Measurements from ENCODE around the gene PHOSPHO1. TPM values are rescaled to one million over a fixed set of nuclear protein-coding genes. Genes with fewer than 3 reads are reported as not detected.
A peak's percentile ranks its signal among the peaks of the same experiment; 100 is the strongest.

Gene PHOSPHO1
- total RNA-seq, 4 donors from 2014 or later, result 0.34 to 0.36 TPM; not detected in 2

- TF ChIP-seq CTCF (IDR thresholded peaks at IDR 0.05) (no peak), POLR2A (IDR thresholded peaks at IDR 0.05) (no peak)
- DNase-seq (ENCODE audit: low spot score in 2 of 2), result no peak
- 52 to 84% methylated on average over 6 of the region's 6 CpGs for WGBS, 2 donors
- H3K4me3 ChIP-seq (ENCODE audit: low read depth, poor library complexity, severe bottlenecking), result no peak overlapping the region
- intact Hi-C loops (cut with DNase I; ENCODE audit: low total_unique reads), result loop anchor here (5.0 kb wide), 1 partner anchor 47 kb away; no protein-coding TSS in a partner anchor
These were observed 1.3 kb downstream of the PHOSPHO1 start for GRCh38 chr17:49229076-49229804.

GRCh38 chr17:49227436-49228261 lies 2.9 kb downstream of the PHOSPHO1 start:
- TF ChIP-seq CTCF (IDR thresholded peaks at IDR 0.05) (peak in 1 of 3 donors; percentile 31), POLR2A (IDR thresholded peaks at IDR 0.05) (no peak)
- peak; percentile 71 to 95 for DNase-seq (ENCODE audit: low spot score in 2 of 2)
- 19 to 21% methylated on average over 5 of the region's 5 CpGs for WGBS, 2 donors
- no peak overlapping the region for H3K4me3 ChIP-seq (ENCODE audit: low read depth, poor library complexity, severe bottlenecking)
- intact Hi-C loops (cut with DNase I; ENCODE audit: low total_unique reads), result loop anchor here (5.0 kb wide), 1 partner anchor 45 kb away; no protein-coding TSS in a partner anchor

- H3K4me3 ChIP-seq (ENCODE audit: low read depth, poor library complexity, severe bottlenecking), result no peak overlapping the region
- intact Hi-C loops (cut with DNase I; ENCODE audit: low total_unique reads), result loop anchor here (5.0 kb wide), 1 partner anchor 45 kb away; no protein-coding TSS in a partner anchor
- WGBS, 2 donors, result 76 to 86% methylated on average over 3 of the region's 3 CpGs
- no peak for TF ChIP-seq CTCF (IDR thresholded peaks at IDR 0.05)
- no peak for TF ChIP-seq POLR2A (IDR thresholded peaks at IDR 0.05)
- no peak for DNase-seq (ENCODE audit: low spot score in 2 of 2)
These were observed 3.7 kb downstream of the PHOSPHO1 start for GRCh38 chr17:49226771-49227435.

- no peak overlapping the region for H3K4me3 ChIP-seq (ENCODE audit: low read depth, poor library complexity, severe bottlenecking)
- WGBS, 2 donors, result 80 to 89% methylated on average over 8 of the region's 8 CpGs
- TF ChIP-seq CTCF (IDR thresholded peaks at IDR 0.05), result no peak
- TF ChIP-seq POLR2A (IDR thresholded peaks at IDR 0.05), result no peak
- DNase-seq (ENCODE audit: low spot score in 2 of 2), result no peak
- intact Hi-C loops (cut with DNase I; ENCODE audit: low total_unique reads), result loop anchor here (5.0 kb wide), 1 partner anchor 43 kb away; no protein-coding TSS in a partner anchor
These were observed 4.9 kb downstream of the PHOSPHO1 start for GRCh38 chr17:49225554-49226236.

GRCh38 chr17:49224997-49225337 lies 5.6 kb downstream of the PHOSPHO1 start:
- no peak overlapping the region for H3K4me3 ChIP-seq (ENCODE audit: low read depth, poor library complexity, severe bottlenecking)
- intact Hi-C loops (cut with DNase I; ENCODE audit: low total_unique reads), result loop anchor here (5.0 kb wide), 1 partner anchor 43 kb away; no protein-coding TSS in a partner anchor
- no peak for DNase-seq (ENCODE audit: low spot score in 2 of 2)
- TF ChIP-seq POLR2A (IDR thresholded peaks at IDR 0.05) (no peak), CTCF (IDR thresholded peaks at IDR 0.05) (no peak)
- 28 to 46% methylated on average over 5 to 11 of the region's 11 CpGs for WGBS, 2 donors

Data from lower leg skin (tissue), 4 donors.